Stimulated activated CD4-positive, alpha-beta T cell treated with anti-CD3 and anti-CD28 coated beads, TNF-alpha, amount 100 ng/mL, for 1 hour (primary cell): ENCODE results near the gene RCOR2.

Experiments
- DNase-seq, 3 donors: peaks; one replicate each; pipeline ENCODE4 v3.0.0-alpha.2; 2020; ENCODE audit warnings: low read depth in 3 of 3, low spot score in 1 of 3

RCOR2 gene

DNA sequence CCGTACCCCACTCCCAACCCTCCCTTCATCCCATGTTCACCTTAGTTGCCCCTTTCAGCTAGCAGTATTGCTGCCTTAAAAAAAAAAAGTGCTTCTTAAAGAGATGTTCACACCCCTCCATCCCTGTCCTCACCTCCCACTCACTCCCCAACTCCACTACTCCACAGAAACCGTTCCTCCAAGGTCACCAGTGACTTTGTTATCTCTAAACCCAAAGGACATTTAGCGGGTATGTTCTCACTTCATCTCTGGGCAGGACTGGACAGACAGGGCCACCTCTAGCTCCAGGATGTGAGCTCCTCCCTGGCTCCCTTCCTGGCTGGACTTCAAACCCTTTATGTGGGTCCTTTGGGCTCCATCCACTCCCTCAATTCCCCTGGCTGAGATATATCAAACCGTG, 6.4 kb upstream of the RCOR2 start:
- no peak for DNase-seq

DNA sequence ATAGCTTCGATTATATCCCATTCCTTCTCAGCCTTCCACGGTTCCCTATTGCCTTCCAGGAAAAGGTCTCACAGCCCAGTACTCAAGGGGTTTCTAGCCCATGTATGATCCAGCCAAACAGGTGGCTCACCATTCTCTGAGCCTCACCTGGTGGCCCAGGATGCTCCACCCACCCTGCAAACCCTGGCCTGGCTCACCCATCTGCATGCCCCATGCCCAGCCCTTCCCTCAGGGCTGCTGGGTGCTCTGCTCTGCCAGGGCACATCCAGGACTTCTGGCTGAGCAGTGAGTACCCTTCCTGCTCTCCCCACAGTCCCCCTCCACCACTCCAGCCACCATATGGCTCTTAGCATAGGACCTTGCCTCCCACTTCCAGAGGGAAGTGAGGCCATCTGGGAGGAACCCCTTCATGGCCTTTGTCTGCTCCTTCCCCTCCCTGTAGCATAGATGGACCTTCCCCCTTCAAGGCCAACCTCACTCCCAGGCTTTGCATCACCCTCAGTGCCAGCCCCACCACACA, 5.8 kb upstream of the RCOR2 start:
- DNase-seq: no peak

DNA sequence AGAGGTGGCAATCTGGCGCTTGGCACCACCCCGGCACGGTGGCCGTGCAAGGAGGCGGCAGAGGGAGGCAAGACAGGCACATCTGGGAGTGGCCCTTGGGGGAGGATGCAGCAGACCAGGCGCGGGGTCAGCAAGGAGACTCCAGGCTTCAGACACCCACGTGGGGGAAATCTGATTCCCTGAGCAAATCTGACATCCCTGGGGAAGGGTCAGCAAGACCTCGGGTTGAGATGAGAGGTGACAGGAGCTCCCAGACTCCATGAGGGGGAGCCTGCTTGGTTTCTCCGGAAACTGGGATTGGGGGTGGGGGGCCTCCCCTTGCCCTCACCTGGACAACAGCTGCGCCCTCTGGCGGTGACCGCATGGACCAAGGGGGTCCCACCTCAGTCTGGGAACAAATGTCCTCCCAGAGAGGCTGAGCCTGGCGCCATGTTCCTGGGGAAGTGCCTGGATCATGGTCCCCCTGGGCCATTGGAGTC, 4.0 kb upstream of the RCOR2 start:
- DNase-seq: no peak

DNA sequence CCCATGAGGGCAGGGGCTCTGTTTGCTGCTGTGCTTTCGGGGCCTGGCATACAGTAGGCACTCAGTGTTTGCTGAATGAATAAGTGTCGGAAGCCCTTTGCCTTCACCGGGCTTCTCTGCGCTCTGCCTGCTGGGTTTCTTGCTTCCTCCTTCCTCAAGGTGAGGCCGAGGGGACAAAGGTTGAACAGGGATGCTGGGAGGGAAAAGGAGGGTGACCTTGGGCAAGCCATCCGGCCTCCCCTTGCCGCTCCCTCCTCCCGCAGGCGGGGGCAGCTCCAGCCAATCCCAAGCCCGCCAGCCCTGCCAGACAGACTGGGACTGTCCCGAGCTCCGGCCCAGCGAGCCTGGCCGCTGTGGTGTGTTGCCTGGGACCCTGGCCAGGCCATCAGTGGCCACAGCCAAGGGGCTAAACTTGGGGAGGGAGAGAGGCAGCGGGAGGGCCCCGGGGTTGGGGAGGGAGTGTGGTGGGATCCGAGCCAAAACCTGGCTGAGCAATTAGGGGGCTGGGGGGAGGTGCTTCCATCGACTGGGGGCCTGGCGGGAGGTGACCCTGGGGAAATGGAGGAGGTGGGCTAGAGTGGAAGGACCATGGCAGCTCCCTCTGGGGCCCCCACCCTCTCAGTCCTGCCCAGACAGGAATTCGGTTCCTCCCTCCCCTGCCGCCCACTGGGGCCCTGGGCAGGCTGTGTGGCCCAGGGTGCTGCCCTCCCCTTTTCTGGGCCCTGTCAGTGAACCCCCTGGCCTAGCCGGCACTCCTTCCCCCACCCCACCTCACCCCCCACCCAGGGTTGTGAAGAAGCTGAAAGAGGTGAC, 3.4 kb upstream of the RCOR2 start:
- DNase-seq: no peak

DNA sequence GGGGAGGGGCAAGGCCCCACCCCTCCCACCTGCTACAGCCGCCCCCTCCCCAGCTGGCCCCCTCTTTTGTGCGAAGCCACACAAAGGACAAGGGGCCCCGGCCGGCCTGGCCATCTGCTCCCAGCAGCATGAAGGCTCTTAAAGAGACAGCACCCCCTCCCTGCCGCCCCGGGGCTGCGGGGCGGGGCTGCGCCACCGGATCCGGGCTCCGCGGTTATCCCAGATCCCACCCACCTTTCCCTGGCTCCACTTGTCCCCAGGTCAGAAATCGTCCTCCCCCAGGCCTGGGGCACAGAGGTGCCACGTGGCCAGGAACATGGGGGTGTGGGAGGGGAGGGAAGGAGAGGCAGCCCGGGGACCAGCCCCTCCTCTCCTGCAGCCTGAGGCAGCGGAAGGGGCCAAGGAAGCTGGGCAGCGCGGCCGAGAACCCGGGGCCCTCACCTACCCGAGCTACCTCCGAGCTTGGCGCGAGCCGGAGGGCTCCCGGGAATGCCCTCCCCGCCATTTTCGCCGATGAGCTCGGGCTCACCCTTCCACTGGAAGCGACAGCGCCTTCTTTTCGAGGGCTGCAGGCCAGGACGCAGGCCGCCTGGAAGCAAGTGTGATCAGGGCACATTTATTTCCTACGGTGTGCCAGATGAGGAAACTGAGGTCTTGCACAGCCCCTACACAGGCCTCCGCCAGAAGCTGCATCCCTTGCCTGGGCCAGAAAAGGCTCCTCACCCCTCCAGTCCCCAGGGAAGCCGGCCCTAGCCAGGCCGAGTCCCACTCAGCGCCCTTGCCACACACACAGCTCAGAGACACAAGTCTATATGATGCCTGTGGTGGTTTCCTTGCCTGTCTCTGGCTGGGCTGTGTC, 2.5 kb upstream of the RCOR2 start:
- no peak for DNase-seq

DNA sequence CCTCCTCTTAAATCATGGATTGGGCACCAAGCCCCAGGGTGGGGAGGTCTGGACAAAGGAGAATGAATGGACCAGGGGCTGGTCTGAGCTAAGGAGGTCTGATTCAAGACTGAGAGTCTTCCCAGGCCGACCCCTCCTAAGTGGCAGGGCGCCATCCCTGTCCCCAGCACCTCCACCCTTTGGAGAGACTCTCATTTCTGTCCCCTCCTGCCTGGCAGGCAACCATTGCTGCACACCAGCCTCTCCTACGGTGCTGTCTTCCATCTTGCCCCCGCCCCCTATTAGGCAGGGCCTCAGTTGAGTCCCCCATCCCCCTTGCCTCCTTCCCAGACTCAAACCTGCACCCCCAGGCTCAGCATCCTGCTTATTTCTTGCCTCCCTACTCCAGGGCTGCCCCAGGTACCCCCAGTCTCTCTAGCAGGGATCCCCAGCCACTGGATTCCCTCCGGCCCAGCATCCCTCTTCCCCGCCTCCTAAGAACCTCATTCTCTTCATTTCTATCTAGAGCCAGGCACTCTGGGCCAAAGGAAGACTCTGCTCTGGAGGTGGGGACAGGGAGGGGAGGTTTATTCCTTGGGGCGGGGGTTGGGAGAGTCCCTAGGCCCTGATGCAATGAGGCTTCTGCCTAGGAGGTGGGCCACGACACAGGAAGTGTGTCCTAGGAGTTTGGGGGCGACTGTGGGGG, 1.7 kb upstream of the RCOR2 start:
- DNase-seq: no peak

- no peak for DNase-seq
Observed at GRCh38 chr11:63917692-63918506, 935 bp upstream of the RCOR2 start.

- DNase-seq: peak in 1 of 3 donors; percentile 27
Observed at GRCh38 chr11:63915961-63916836, 765 bp downstream of the RCOR2 start.

- DNase-seq: no peak
Observed at GRCh38 chr11:63914896-63915691, 1.9 kb downstream of the RCOR2 start.

DNA sequence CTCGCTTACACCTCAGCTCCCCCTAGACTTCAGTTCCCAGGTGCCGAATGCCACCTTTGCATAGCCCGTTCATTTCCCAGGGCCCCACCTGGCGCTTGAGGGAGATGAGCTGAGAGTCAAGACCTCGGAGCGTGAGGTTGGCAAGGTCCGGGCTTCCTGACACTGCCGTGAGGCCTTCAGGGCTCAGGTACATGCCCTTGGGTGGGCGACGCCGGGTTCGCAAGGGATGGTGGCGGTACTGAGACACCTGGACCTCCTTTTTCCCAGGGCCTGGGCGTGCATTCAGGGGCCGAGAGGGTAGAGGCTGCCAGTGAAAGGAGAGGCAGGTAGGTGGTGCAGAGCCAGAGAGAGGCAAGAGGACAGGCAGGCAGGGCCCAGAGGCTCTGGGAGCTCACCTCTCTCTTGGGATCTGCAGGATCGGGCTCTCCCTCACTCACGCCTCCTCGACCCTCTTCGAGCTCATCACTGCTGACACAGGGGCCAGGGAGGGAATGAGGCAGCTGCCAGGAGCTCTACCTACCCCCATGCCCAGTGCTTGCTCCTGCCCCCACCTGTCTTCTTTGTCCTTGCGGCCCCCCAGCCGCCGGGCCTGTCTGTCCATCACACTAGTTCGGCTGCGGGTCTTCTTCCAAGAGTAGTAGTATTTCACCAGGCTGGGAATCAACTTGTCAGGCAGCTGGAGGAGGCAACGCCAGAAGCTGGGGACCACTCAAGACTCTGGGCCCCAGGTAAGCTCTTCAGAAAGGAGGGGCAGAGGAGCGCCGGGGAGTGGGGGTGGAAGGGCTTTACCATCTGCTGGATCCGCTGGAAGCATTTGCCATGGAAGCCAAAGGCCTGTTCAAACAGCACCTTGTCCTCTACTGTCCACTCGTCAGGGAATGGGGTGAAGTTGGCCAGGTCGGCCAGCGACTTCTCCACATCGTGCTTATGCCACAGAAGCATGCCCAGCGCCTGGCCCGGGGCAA, 2.8 kb downstream of the RCOR2 start:
- DNase-seq: no peak

DNA sequence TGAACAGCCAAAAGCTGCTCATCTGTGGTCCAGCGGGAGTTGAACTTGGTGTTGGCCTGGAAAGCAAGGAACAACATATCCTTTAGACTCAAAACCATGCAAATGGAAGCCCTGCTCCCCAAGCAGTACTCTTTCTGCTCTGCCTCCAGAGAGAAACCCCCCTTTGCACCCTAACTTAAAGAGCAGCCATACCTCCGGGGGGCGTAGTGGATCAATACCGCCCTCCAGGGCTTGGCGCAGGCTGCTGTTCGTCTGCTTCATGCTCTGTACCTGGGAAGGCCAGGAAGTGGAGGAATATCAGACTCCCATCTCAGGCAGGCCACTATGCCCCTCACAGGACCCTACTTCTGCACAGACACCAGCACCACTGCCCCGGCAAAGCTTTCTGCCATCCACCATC, 4.3 kb downstream of the RCOR2 start:
- no peak for DNase-seq

GRCh38 chr11:63911876-63912275, 5.1 kb downstream of the RCOR2 start:
- no peak for DNase-seq

DNA sequence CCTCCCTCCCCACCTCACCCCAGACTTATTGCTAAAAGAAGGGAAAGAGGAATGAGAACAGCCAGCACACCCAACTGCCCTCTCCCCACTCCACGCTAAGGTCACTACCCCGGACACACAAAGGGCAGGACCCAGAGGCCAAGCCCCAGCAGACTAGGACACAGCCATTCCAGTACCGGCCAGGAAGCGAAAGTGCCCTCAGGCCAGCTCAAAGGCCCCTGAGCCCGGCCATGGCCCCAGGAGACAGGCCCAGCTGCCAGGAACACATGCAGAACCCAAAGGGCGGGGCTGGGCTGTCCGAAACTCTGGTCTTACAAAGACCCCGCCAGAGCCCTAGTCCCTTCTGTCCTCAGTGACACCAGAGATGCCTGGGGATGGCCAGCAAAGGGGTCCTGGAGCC, 5.5 kb downstream of the RCOR2 start:
- DNase-seq: no peak

- no peak for DNase-seq
Observed at GRCh38 chr11:63910675-63911074, 6.3 kb downstream of the RCOR2 start.

GRCh38 chr11:63909591-63910506, 7.1 kb downstream of the RCOR2 start:
- no peak for DNase-seq

DNA sequence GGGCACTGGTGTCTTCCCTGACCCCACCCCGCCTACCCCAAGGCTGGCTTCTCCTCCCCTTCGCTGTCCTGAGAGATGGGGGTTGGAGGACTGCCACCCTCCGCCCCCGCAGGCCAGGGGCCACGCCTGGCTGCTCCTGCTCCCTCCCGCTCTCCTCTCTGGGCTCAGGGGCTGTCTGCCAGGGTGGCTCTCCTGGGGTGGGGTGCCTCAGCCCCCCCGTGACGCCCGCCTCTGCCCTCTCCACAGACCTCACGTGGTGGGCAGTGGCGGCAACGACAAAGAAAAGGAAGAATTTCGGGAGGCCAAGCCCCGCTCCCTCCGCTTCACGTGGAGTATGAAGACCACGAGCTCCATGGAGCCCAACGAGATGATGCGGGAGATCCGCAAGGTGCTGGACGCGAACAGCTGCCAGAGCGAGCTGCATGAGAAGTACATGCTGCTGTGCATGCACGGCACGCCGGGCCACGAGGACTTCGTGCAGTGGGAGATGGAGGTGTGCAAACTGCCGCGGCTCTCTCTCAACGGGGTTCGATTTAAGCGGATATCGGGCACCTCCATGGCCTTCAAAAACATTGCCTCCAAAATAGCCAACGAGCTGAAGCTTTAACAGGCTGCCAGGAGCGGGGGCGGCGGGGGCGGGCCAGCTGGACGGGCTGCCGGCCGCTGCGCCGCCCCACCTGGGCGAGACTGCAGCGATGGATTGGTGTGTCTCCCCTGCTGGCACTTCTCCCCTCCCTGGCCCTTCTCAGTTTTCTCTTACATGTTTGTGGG, 8.1 kb downstream of the RCOR2 start:
- DNase-seq: no peak
